Left lung (tissue), 10 donors: ENCODE measurements around the gene ZNRF1. TPM values are rescaled to one million over a fixed set of nuclear protein-coding genes. Genes with fewer than 3 reads are reported as not detected.
A peak's percentile ranks its signal among the peaks of the same experiment; 100 is the strongest.

Experiments
- ATAC-seq: fragments of 200-7000 bp; cut with Tn5 transposase; one replicate; pipeline ENCODE4 v1.9.1; 2020; ENCODE audit warnings: moderate library complexity
- DNase-seq, 4 donors: peaks; one replicate each; pipeline ENCODE4 v3.0.0-alpha.2; 2013 to 2020
- H3K27ac ChIP-seq, 2 donors: fragments of 200-600 bp; sonication (generic) in 1 of 2; one replicate each; pipeline versions ENCODE4 v1.5.0 to v1.8.0; 2020 to 2021
- H3K27me3 ChIP-seq, 2 donors: fragments of 200-600 bp; sonication (generic) in 1 of 2; one replicate each; pipeline versions ENCODE4 v1.5.0 to v1.8.0; 2020 to 2021
- H3K36me3 ChIP-seq, 2 donors: fragments of 200-600 bp; sonication (generic) in 1 of 2; one replicate each; pipeline versions ENCODE4 v1.5.0 to v1.8.0; 2020 to 2021
- H3K4me1 ChIP-seq, 2 donors: fragments of 200-600 bp; one replicate each; pipeline ENCODE4 v1.8.0; 2021
- H3K4me3 ChIP-seq, 2 donors: fragments of 200-600 bp; sonication (generic) in 1 of 2; one replicate each; pipeline versions ENCODE4 v1.5.0 to v1.8.0; 2020 to 2021; ENCODE audit warnings: mild to moderate bottlenecking in 1 of 2
- H3K9me3 ChIP-seq, 2 donors: fragments of 200-600 bp; sonication (generic) in 1 of 2; one replicate each; pipeline versions ENCODE4 v1.5.0 to v1.8.0; 2020 to 2021
- CTCF ChIP-seq, 2 donors: fragments of 200-600 bp; sonication (generic) in 1 of 2; IDR thresholded peaks; one replicate each; pipeline versions ENCODE4 v1.5.0 to v1.8.0; 2021; ENCODE audit warnings: antibody characterized with exemption in 2 of 2
- intact Hi-C, 2 donors: fragments of 100-400 bp; cut with DNase I; formaldehyde crosslinking; loops; one replicate each; pipeline versions ENCODE4 v1.11.2 to v1.14.2; 2022
- polyA plus RNA-seq, 6 donors: library from polyadenylated mRNA; unstranded; fragments of 120-200 nt; gene quantifications; one replicate each; pipeline ENCODE4 v1.2.1, GENCODE V29; 2013; ENCODE audit not compliant: insufficient read length in 6 of 6
- total RNA-seq, 2 donors: library from RNA; stranded (reverse); fragmentation: NEBNext Ultra II Directional; extraction: Animal tissue kit (Norgen Biotek cat#: 25700); gene quantifications; one replicate each; pipeline ENCODE4 v1.2.1, GENCODE V29; 2021
- donor health status: DM: no; HTN: yes; CAD: no.
- donor health status: DM: no; HTN: no; CAD: no.

ZNRF1 gene
- total and polyA plus RNA-seq, 8 donors = 24.3 to 60.8 (median 46.5) TPM

- no peak for TF ChIP-seq CTCF (IDR thresholded peaks at IDR 0.05)
- Histone ChIP-seq H3K27me3 (peaks cover 0 to 11% of the 10 kb centered on the region in 2 donors), H3K9me3 (no peaks in the 10 kb centered on the region), H3K4me1 (peaks cover 17 to 42% of the 10 kb centered on the region in 2 donors), H3K27ac (no peak overlapping the region), H3K4me3 (no peak overlapping the region), H3K36me3 (no peaks in the 10 kb centered on the region)
- DNase-seq (peak in 1 of 4 donors; percentile 60), ATAC-seq (no peak)
- intact Hi-C loops = no loop called here
Observed at GRCh38 chr16:75114946-75115825, 116.4 kb downstream of the ZNRF1 start.

- no peak for TF ChIP-seq CTCF (IDR thresholded peaks at IDR 0.05)
- Histone ChIP-seq H3K4me1 (peaks cover 7 to 30% of the 10 kb centered on the region in 2 donors), H3K9me3 (peaks cover 0 to 6% of the 10 kb centered on the region in 2 donors), H3K27me3 (peaks cover 0 to 11% of the 10 kb centered on the region in 2 donors), H3K36me3 (no peaks in the 10 kb centered on the region), H3K27ac (peak within 1 kb of the TSS in 1 of 2 donors; percentile 39), H3K4me3 (peak within 1 kb of the TSS; percentile 35 to 46)
- intact Hi-C loops = no loop called here
- DNase-seq = peak in 3 of 4 donors; percentile 50 to 94 (median 85)
- peak; percentile 99 for ATAC-seq
Observed at GRCh38 chr16:75116081-75116910, 117.5 kb downstream of the ZNRF1 start, which contains the start of gene LDHD. LDHD (minus strand) TSS chr16:75116780; CDS start chr16:75116720, 60 bp downstream.

DNA sequence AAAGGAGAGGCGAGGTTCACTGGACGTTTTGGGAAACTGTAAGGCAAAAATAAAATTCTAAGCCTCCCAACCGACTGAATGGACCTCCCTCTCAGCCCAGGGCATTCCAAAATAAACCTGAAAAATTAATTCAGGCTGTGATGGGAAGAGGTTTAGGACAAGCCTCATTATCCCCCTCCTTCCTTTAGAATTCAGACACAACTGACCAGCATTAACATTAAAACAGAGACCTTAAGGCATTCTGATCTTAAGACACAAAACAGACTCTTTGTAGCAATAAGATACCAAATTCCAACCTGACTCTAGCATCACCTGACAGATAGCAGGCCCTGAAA lies 118.1 kb downstream of the ZNRF1 start:
- intact Hi-C loops = no loop called here
- Histone ChIP-seq H3K36me3 (no peaks in the 10 kb centered on the region), H3K4me1 (peaks cover 7 to 25% of the 10 kb centered on the region in 2 donors), H3K4me3 (no peak overlapping the region), H3K27ac (no peak overlapping the region), H3K9me3 (peaks cover 0 to 12% of the 10 kb centered on the region in 2 donors), H3K27me3 (peaks cover 0 to 11% of the 10 kb centered on the region in 2 donors)
- ATAC-seq (no peak), DNase-seq (no peak)
- no peak for TF ChIP-seq CTCF (IDR thresholded peaks at IDR 0.05)

DNA sequence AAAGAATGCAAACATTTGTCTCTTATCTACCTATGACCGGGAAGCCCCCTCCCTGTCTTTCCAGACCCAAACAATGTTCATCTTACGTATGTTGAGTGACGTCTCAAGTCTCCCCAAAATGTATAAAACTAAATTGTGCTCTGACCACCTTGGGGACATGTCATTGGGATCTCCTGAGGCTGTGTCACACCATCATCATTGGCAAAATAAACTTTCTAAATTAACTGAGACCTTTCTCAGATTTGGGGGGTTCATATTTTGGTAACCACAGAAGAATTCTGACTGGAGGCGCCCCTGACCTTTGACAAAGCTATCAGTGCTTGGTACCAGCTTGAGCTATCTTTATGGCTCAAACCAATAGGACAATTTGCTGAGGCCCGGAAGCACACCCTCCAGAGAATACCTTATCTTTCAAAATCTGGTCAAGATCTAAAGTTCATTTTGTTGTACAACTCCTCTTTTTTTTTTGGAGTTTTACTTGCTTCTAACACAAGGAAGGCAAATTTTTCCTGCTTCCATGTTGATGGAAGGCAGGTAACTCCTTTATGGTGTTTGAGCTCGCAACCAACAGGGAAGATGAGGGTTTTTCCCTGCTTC lies 120.2 kb downstream of the ZNRF1 start:
- no peak for ATAC-seq
- no peak overlapping the region for H3K27ac ChIP-seq
- no peak for DNase-seq
- peaks cover 0 to 24% of the 10 kb centered on the region in 2 donors for H3K9me3 ChIP-seq
- H3K4me3 ChIP-seq = no peak overlapping the region
- peaks cover 7 to 13% of the 10 kb centered on the region in 2 donors for H3K4me1 ChIP-seq
- no peak for TF ChIP-seq CTCF (IDR thresholded peaks at IDR 0.05)
- no peaks in the 10 kb centered on the region for H3K27me3 ChIP-seq
- H3K36me3 ChIP-seq = no peaks in the 10 kb centered on the region
- intact Hi-C loops = no loop called here
